HCT116 (cell line): ENCODE results near the gene ODF2L. TPM values are rescaled to one million over a fixed set of nuclear protein-coding genes. Genes with fewer than 3 reads are reported as not detected.

Source experiments
- ATAC-seq: fragments of 200-7000 bp; cut with Tn5 transposase; 2 replicates; pipeline ENCODE4 v1.9.1; 2020; ENCODE audit warnings: mild to moderate bottlenecking, moderate library complexity
- BruUV-seq: library from RNA; stranded (reverse); fragments of 400-500 nt; replicated peaks from 2 replicates; lab custom pipeline; 2021; lab: Mats Ljungman, UMichigan
- CTCF ChIA-PET: fragments of 300-600 bp; sonication (Branson Sonifier 250); formaldehyde crosslinking; loops from one replicate; lab custom pipeline; 2021; ENCODE audit warnings: antibody characterized with exemption; lab: Charles Lee
- POLR2A ChIA-PET: fragments of 300-600, 350-600 bp; sonication (Branson Sonifier 250); formaldehyde crosslinking; loops from one replicate; lab custom pipeline; 2021; ENCODE audit warnings: antibody characterized with exemption; lab: Charles Lee
- RAD21 ChIA-PET, 2 experiments: fragments of 300-600 bp; sonication (Branson Sonifier 250); formaldehyde crosslinking; loops; one replicate each; lab custom pipeline; 2023; ENCODE audit warnings: low total read pairs in 2 of 2; ENCODE audit not compliant: uncharacterized antibody in 2 of 2, unreplicated experiment in 2 of 2, low non-redundant PET in 1 of 2; lab: Charles Lee
- DNase-seq: peaks from one replicate; pipeline ENCODE4 v3.0.0-alpha.2; 2010; ENCODE audit warnings: low read depth, low spot score
- H2AFZ ChIP-seq: fragments of 200-600 bp; shearing (Covaris generic), sonication (generic); 2 replicates; pipeline ENCODE4 v1.6.1; 2017; ENCODE audit warnings: low read depth, mixed run types, mixed read lengths, antibody characterized with exemption, low read length; ENCODE audit not compliant: poor library complexity, severe bottlenecking
- H3K27ac ChIP-seq: 2 replicates; pipeline ENCODE4 v1.5.1; 2012; ENCODE audit warnings: low read depth, low read length
- H3K27me3 ChIP-seq: fragments of 200-600 bp; sonication (generic); 2 replicates; pipeline ENCODE4 v1.6.1; 2016; ENCODE audit warnings: mixed run types, low read length, mixed read lengths; ENCODE audit not compliant: insufficient read depth
- H3K36me3 ChIP-seq, 2 experiments: fragments of 200-500 bp in 1 of 2; fragments of 200-600 bp in 1 of 2; sonication (Bioruptor generic) in 1 of 2; sonication (generic) in 1 of 2; 2 replicates each; pipeline versions ENCODE4 v1.5.1 to v1.6.1; 2014 to 2016; ENCODE audit warnings: low read length in 2 of 2, inconsistent platforms in 1 of 2, mixed read lengths in 1 of 2, mixed run types in 1 of 2; ENCODE audit not compliant: insufficient read depth in 2 of 2, control insufficient read depth in 1 of 2
- H3K4me1 ChIP-seq, 2 experiments: fragments of 200-600 bp in 1 of 2; sonication (generic) in 1 of 2; 2 replicates each; pipeline versions ENCODE4 v1.5.1 to v1.6.1; 2012 to 2017; ENCODE audit warnings: low read length in 2 of 2, inconsistent platforms in 1 of 2, mild to moderate bottlenecking in 1 of 2, mixed read lengths in 1 of 2, mixed run types in 1 of 2, moderate library complexity in 1 of 2; ENCODE audit not compliant: insufficient read depth in 2 of 2, control insufficient read depth in 1 of 2
- H3K4me2 ChIP-seq: fragments of 200-600 bp; sonication (generic); 2 replicates; pipeline ENCODE4 v1.6.1; 2017; ENCODE audit warnings: mixed run types, low read length, mixed read lengths
- H3K4me3 ChIP-seq, 2 experiments: fragments of 200-600 bp in 1 of 2; sonication (generic) in 1 of 2; replicated peaks in 1 of 2; 2 replicates each; pipeline ENCODE4 v1.5.1; 2011 to 2016; ENCODE audit warnings: low read length in 2 of 2, control low read depth in 1 of 2, low read depth in 1 of 2, mild to moderate bottlenecking in 1 of 2, mixed read lengths in 1 of 2, mixed run types in 1 of 2
- H3K79me2 ChIP-seq: fragments of 200-600 bp; sonication (generic); 2 replicates; pipeline ENCODE4 v1.6.1; 2017; ENCODE audit warnings: mild to moderate bottlenecking, mixed run types, low read length, moderate library complexity, mixed read lengths; ENCODE audit not compliant: insufficient read depth
- H3K9ac ChIP-seq: fragments of 200-600 bp; sonication (generic); 2 replicates; pipeline ENCODE4 v1.6.1; 2016; ENCODE audit warnings: low read length, mixed read lengths
- H3K9me2 ChIP-seq: fragments of 200-600 bp; sonication (generic), shearing (Covaris generic); 2 replicates; pipeline ENCODE4 v1.6.1; 2017; ENCODE audit warnings: mixed run types, mild to moderate bottlenecking, moderate library complexity; ENCODE audit not compliant: insufficient read depth
- H3K9me3 ChIP-seq, 2 experiments: fragments of 200-500 bp in 1 of 2; fragments of 200-600 bp in 1 of 2; sonication (Bioruptor generic) in 1 of 2; sonication (generic) in 1 of 2; 2 replicates each; pipeline ENCODE4 v1.6.1; 2014 to 2017; ENCODE audit warnings: low read length in 2 of 2, mixed read lengths in 2 of 2, inconsistent platforms in 1 of 2, low read depth in 1 of 2, mild to moderate bottlenecking in 1 of 2, mixed run types in 1 of 2, moderate library complexity in 1 of 2; ENCODE audit not compliant: control insufficient read depth in 1 of 2, insufficient read depth in 1 of 2
- H4K20me1 ChIP-seq: fragments of 200-600 bp; sonication (generic), shearing (Covaris generic); 2 replicates; pipeline ENCODE4 v1.6.1; 2017; ENCODE audit warnings: mixed run types, mild to moderate bottlenecking, moderate library complexity; ENCODE audit not compliant: insufficient read depth
- CBX3 ChIP-seq: IDR thresholded peaks from 2 replicates; pipeline ENCODE4 v1.6.1; 2012; ENCODE audit warnings: low read depth
- EGR1 ChIP-seq: IDR thresholded peaks from 2 replicates; pipeline ENCODE4 v1.6.1; 2012; ENCODE audit warnings: low read depth
- ELF1 ChIP-seq: IDR thresholded peaks from 2 replicates; pipeline ENCODE4 v1.6.1; 2012; ENCODE audit warnings: low read depth, borderline replicate concordance
- FOSL1 ChIP-seq: IDR thresholded peaks from 2 replicates; pipeline ENCODE4 v1.6.1; 2012; ENCODE audit warnings: low read depth
- JUND ChIP-seq: IDR thresholded peaks from 2 replicates; pipeline ENCODE4 v1.6.1; 2012
- POLR2A ChIP-seq: IDR thresholded peaks from 2 replicates; pipeline ENCODE4 v1.7.0; 2011; ENCODE audit warnings: borderline replicate concordance; ENCODE audit not compliant: insufficient read depth, insufficient read length; ENCODE audit errors: extremely low read depth
- POLR2AphosphoS5 ChIP-seq: IDR thresholded peaks from 2 replicates; pipeline ENCODE4 v1.6.1; 2011; ENCODE audit warnings: mild to moderate bottlenecking, low read depth, low read length, moderate library complexity
- RAD21 ChIP-seq: IDR thresholded peaks from 2 replicates; pipeline ENCODE4 v1.6.1; 2012; ENCODE audit warnings: low read depth, mild to moderate bottlenecking
- SIN3A ChIP-seq: IDR thresholded peaks from 2 replicates; pipeline ENCODE4 v1.6.1; 2012; ENCODE audit warnings: low read depth
- SP1 ChIP-seq: IDR thresholded peaks from 2 replicates; pipeline ENCODE4 v1.6.1; 2012; ENCODE audit warnings: low read depth
- SRF ChIP-seq: IDR thresholded peaks from 2 replicates; pipeline ENCODE4 v1.6.1; 2012; ENCODE audit warnings: low read depth
- TCF7L2 ChIP-seq: IDR thresholded peaks from 2 replicates; pipeline ENCODE4 v1.7.0; 2011; ENCODE audit warnings: borderline replicate concordance, inconsistent platforms; ENCODE audit not compliant: insufficient read depth, insufficient read length; ENCODE audit errors: extremely low read depth
- ZBTB33 ChIP-seq: IDR thresholded peaks from 2 replicates; pipeline ENCODE4 v1.6.1; 2011; ENCODE audit warnings: mild to moderate bottlenecking, low read length, moderate library complexity; ENCODE audit not compliant: insufficient replicate concordance; ENCODE audit errors: extremely low read depth
- ZNF274 ChIP-seq: fragments of 200-500 bp; sonication (Bioruptor generic); IDR thresholded peaks from 2 replicates; pipeline ENCODE4 v1.6.1; 2014; ENCODE audit warnings: mild to moderate bottlenecking, low read depth, low read length, inconsistent platforms
- intact Hi-C: fragments of 100-400 bp; cut with micrococcal nuclease; formaldehyde crosslinking; loops from 2 replicates; pipeline ENCODE4 v1.10.0; 2022
- total RNA-seq: library from RNA; stranded (reverse); gene quantifications from one replicate; pipeline ENCODE4 v1.2.1, GENCODE V29; 2021; ENCODE audit not compliant: unreplicated experiment
- TF ChIP-seq, protein P1 (sequence below): IDR thresholded peaks from 2 replicates; pipeline ENCODE4 v1.6.1; 2012
- TF ChIP-seq, protein P2 (sequence below): IDR thresholded peaks from 2 replicates; pipeline ENCODE4 v1.6.1; 2012; ENCODE audit warnings: low read depth

ODF2L gene
- total RNA-seq, 1 experiment from 2014 or later: 33.7 TPM

- CTCF ChIA-PET: no interaction called here
- no peak overlapping the region for H3K9ac ChIP-seq
- no TSS peak for BruUV-seq
- H3K4me3 ChIP-seq: no peak overlapping the region
- no peak for DNase-seq
- no peaks in the 10 kb centered on the region for H3K9me3 ChIP-seq
- RAD21 ChIA-PET: no interaction called here
- TF ChIP-seq, protein P1, sequence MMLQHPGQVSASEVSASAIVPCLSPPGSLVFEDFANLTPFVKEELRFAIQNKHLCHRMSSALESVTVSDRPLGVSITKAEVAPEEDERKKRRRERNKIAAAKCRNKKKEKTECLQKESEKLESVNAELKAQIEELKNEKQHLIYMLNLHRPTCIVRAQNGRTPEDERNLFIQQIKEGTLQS: no peak
- TF ChIP-seq SP1: no peak
- no peak for TF ChIP-seq EGR1
- no peak for TF ChIP-seq RAD21
- TF ChIP-seq TCF7L2: no peak
- TF ChIP-seq ZNF274: no peak
- TF ChIP-seq ZBTB33: no peak
- no peak for TF ChIP-seq POLR2AphosphoS5
- no peak for TF ChIP-seq ELF1
- TF ChIP-seq JUND: no peak
- no peak for TF ChIP-seq POLR2A
- no peak for TF ChIP-seq FOSL1
- no peak for TF ChIP-seq SRF
- TF ChIP-seq SIN3A: no peak
- TF ChIP-seq, protein P2, sequence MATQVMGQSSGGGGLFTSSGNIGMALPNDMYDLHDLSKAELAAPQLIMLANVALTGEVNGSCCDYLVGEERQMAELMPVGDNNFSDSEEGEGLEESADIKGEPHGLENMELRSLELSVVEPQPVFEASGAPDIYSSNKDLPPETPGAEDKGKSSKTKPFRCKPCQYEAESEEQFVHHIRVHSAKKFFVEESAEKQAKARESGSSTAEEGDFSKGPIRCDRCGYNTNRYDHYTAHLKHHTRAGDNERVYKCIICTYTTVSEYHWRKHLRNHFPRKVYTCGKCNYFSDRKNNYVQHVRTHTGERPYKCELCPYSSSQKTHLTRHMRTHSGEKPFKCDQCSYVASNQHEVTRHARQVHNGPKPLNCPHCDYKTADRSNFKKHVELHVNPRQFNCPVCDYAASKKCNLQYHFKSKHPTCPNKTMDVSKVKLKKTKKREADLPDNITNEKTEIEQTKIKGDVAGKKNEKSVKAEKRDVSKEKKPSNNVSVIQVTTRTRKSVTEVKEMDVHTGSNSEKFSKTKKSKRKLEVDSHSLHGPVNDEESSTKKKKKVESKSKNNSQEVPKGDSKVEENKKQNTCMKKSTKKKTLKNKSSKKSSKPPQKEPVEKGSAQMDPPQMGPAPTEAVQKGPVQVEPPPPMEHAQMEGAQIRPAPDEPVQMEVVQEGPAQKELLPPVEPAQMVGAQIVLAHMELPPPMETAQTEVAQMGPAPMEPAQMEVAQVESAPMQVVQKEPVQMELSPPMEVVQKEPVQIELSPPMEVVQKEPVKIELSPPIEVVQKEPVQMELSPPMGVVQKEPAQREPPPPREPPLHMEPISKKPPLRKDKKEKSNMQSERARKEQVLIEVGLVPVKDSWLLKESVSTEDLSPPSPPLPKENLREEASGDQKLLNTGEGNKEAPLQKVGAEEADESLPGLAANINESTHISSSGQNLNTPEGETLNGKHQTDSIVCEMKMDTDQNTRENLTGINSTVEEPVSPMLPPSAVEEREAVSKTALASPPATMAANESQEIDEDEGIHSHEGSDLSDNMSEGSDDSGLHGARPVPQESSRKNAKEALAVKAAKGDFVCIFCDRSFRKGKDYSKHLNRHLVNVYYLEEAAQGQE: no peak
- no peak for TF ChIP-seq CBX3
- H3K27me3 ChIP-seq: no peaks in the 10 kb centered on the region
- no peaks in the 10 kb centered on the region for H3K9me2 ChIP-seq
- H3K4me1 ChIP-seq: no peaks in the 10 kb centered on the region
- no peak overlapping the region for H3K27ac ChIP-seq
- intact Hi-C loops: no loop called here
- ATAC-seq: no peak
- H3K36me3 ChIP-seq: no peaks in the 10 kb centered on the region
- POLR2A ChIA-PET: no interaction called here
- H3K4me2 ChIP-seq: no peak overlapping the region
- no peak overlapping the region for H2AFZ ChIP-seq
- H3K79me2 ChIP-seq: no peaks in the 10 kb centered on the region
- H4K20me1 ChIP-seq: no peaks in the 10 kb centered on the region
Measured at GRCh38 chr1:86429122-86429725, 33.1 kb upstream of the ODF2L start.
